Activated CD4-positive, CD25-positive, alpha-beta regulatory T cell (primary cell): Measurements from ENCODE around the gene HAVCR2.
A peak's percentile ranks its signal among the peaks of the same experiment; 100 is the strongest.

Experiments
- DNase-seq, 4 experiments: peaks; one replicate each; lab custom pipeline; 2025; lab: John Stamatoyannopoulos, UW

HAVCR2 gene

DNA sequence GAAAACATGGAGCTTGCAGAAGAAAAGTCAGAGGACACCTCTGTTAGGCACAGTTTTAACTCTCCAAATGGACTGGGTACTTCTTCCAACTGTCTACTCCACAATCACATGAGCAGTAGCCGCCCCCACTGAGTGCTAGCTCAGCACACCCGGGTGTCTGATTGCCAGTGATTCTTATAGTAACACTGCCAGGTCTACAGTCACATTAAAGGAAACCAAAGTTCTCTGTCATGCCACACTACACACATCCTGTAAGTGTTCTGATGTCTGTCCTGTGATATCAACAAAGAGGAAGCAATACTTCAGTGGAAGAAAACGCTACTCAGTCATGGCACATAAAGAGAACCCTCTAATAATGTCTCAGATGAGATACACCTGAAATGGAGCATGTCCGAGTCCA is at the start of gene HAVCR2:
HAVCR2 (minus strand) TSS at position 69 of the 400 bp plus-strand sequence; CDS start at position 8, 61 bp downstream.
- DNase-seq, result peak in 1 of 4 experiments; percentile 10

GRCh38 chr5:157157293-157157891 is 48.5 kb upstream of the HAVCR2 start:
- no peak for DNase-seq

DNA sequence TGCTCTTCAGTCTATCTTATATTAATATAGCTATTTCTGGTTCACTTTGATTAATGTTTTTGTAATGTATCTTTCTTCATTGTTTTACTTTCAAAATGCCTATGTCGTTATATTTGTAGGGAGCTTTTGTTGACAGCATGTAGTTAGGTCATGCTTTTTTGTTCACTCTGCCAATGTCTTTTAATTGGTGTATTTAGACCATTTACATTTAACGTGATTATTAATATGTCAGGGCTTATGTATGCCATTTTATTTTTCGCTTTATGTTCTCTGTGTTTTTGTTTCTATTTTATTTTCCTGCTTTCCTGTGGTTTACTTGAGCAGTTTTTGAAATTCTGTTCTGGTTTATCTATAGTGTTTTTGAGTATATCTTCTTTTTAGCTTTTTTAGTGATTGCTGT is 46.5 kb upstream of the HAVCR2 start:
- no peak for DNase-seq

DNA sequence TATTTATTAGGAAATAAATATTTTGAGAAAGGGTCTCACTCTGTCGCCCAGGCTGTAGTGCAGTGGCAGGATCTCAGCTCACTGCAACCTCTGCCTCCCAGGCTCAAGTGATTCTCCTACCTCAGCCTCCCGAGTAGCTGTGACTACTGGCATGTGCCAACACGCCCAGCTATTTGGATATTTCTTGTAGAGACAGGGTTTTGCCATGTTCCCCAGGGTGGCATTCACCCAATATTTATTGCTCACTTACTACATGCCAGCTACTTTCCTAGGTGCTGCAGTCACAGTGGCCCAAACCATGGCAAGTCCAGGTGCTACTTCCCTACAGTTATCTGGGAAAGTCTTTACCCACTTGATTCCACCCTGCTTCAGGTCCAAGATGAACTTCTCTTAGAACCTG is 42.2 kb upstream of the HAVCR2 start:
- no peak for DNase-seq

DNA sequence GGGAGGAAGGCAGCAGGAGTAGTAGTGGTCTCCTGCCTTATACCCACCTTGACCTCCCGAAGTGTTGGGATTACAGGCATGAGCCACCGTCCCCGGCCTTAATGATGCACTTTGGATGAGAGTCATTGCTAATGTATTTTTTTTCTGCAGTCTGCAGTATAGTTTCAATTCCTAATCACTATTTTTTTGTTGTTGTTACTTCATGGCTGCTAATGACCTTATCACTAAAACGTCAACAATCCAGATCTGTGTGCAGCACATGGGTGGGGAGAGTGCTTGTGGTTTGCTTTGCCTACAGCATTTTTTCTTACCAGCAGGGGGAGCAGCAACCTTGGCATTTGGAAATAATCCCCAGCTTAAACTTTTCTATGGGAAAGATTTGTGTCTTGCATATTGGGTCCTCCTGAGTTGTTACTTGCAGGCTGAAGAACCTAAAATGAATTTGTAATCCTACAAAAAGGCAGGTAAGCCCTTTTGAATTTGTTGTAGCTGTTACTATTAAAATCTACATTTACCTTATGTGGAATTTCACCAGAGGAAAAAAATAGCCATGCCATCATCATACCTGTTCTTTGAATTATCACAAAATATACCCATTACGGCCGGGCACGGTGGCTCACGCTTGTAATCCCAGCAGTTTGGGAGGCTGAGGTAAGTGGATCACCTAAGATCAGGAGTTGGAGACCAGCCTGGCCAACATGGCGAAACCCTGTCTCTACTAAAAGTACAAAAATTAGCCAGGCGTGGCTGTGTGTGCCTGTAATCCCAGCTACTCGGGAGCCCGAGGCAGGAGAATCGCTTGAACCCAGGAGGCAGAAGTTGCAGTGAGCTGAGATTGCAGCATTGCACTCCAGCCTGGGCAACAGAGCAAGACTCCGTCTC is 40.1 kb upstream of the HAVCR2 start:
- DNase-seq, result peak; percentile 46 to 69 (median 60)

DNA sequence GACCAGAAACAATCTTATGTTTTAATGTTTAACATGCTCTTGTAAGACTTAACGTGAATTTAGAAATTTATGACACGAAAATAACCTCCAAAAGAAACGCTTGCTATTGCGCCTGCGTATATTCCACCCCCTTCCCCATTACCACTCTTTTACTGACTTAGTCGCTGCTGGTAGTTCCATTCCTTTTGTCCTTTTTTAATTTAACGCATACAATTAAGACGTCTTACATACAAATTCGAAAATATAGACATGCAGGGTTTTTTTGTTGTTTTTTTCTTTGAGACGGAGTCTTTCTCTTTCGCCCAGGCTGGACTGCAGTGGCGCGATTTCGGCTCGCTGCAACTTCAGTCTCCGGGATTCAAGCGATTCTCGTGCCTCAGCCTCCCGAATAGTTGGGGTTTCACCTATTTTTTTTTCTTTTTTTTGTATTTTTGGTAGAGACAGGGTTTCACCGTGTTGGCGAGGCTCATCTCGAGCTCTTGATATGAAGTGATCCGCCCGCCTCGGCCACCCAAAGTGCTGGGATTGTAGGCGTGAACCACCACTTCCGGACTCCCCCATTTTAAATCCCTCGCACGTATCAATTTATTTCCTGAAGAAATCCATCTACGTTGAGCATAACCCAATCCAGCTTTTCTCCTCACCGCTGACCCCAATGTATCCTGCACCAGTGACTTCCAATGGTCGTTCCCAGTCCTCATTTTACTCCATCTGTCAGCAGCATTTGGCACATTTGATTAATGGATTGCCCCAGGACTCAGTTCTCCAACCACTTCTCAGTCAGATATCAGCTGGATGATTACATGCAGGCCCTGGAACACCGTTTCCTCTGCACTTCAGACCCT is 34.5 kb upstream of the HAVCR2 start:
- DNase-seq, result peak in 2 of 4 experiments; percentile 10 to 14

DNA sequence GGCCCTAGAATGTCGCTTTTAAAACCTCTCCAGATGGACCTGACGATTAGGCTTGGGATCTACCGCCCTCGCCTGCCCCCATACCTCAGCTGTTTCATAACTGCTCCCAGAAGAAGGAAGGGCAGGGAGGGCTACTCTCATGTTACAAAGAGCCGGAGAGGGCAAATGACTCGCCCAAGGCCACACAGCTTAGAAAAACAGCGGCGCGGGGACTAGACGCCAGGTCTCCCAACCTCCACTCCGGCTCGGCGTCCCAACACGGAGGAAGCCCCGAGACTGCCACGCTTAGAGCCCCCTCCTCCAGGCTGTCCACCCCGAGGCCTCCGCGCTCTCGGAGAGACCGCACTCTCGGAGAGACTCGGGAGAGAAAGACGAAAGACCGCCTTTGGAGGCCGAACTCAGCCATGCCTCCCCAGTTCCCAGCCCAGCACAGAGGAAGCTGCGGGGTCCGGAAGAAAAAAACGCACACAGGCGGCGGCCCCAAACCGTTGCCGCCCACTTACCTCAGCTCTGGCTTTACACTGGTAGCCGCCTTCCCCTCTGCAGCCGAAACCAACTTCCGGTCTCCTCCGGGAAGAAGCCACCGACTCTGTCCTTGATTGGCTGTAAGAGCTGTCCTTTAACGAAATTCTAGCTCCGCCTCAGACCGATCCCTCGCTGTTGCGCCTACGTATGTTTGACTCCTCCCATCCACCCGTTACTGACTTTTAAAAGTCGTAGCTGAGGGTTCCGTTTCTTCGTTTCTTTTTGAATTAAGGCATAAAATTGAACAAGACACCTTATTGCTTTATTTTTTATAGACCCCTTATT is 33.7 kb upstream of the HAVCR2 start, which contains the start of gene MED7:
MED7 (minus strand) TSS at position 549 of the 810 bp plus-strand sequence. CDS start 3,434 bp downstream, outside the sequence.
- peak; percentile 61 to 84 (median 78) for DNase-seq

DNA sequence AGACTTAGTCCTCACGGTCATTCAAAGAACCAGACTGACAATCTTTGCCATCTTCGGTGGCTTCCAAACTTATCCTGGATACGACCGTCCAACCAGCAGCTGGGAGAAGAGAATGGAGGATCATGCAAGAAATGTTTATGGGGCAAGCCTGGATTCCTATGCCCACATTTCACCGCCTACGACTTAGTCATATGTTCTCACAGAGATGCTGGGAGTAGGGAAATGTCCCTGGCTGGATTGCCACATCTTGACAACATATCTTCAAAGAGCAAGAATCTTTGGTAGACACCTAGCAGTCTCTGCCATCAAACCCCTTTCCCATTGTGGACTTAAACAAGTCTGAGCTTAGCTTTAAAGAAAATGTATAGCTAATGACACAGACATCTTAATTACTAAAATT is 28.8 kb upstream of the HAVCR2 start:
- DNase-seq, result no peak

DNA sequence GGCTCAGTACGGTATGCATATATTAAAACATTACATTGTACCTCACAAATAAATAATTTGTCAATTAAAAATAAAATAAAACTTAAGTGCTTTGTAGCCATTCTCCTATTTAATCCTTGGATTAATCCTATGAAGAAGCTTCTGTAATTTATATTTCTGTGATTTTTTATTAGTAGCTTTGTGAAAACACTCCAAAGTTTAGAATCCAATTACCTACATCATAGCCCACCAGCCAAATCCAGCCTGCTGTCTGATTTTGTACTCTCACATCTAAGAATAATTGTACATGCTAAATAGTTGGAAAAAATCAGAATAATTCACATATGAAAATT is 23.4 kb upstream of the HAVCR2 start:
- DNase-seq, result no peak

DNA sequence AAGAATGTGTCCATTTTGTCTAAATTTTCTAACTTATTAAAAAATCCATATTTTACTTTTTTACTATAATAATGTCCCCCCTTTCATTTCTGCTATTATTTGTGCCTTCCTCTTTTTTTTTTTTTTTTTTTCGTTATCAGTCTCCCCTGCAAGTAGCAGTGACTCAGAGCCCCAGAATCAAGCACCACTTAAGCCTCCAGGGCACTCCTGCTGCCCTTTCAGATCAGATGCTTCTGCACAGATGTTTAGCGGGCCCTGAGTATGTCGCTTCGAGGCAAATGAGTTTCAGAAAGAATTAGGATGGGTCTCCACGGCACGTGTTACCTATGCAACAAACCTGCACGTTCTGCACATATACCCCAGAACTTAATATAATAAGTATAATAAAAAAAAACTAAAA is 22.1 kb upstream of the HAVCR2 start:
- DNase-seq, result no peak

- no peak for DNase-seq
Measured at GRCh38 chr5:157121709-157122108, 12.9 kb upstream of the HAVCR2 start.

- DNase-seq, result no peak
Measured at GRCh38 chr5:157120102-157120501, 11.3 kb upstream of the HAVCR2 start.

GRCh38 chr5:157116483-157116954 is 7.7 kb upstream of the HAVCR2 start:
- DNase-seq, result no peak

- DNase-seq, result no peak
Measured at GRCh38 chr5:157115502-157115901, 6.7 kb upstream of the HAVCR2 start.

GRCh38 chr5:157115012-157115411 is 6.2 kb upstream of the HAVCR2 start:
- DNase-seq, result no peak

DNA sequence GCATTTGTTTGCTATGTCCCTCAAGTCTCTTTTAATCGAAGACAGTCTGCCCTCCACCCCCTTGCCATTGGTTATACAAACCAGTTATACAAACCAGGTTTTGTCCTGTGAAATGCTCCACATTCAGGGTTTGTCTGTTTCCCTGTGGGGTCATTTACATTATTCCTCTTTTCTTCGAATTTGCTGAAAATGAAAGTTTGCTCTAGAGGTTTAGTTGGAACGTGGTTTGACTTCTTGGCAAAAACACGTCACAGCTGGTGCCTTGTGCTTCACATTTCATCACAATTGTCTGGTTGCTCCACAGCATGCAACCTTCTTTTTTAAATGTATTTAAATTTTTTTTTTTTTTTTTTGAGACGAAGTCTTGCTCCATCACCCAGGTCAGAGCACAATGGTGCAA is 4.2 kb upstream of the HAVCR2 start:
- no peak for DNase-seq

GRCh38 chr5:157109744-157110143 is 900 bp upstream of the HAVCR2 start:
- no peak for DNase-seq

DNA sequence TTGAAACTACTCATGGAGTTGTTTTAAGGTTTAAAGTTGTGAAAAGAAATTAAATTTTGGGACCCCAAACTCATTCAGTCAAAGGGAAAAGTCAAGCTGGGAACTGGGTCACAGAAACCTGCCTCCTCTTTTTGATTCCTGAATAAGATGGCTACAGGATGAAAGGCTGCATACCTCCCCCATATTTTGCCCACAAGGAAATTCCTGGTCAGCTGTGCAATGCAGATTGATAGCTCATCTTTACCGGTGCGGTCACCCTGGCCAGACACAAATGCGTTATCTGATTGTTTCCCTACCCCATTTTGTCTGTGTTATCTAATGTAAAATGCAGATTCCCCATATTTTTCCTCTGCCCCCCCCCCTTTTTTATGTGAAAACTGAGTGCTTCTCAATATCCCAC is 1.3 kb downstream of the HAVCR2 start:
- DNase-seq, result no peak

DNA sequence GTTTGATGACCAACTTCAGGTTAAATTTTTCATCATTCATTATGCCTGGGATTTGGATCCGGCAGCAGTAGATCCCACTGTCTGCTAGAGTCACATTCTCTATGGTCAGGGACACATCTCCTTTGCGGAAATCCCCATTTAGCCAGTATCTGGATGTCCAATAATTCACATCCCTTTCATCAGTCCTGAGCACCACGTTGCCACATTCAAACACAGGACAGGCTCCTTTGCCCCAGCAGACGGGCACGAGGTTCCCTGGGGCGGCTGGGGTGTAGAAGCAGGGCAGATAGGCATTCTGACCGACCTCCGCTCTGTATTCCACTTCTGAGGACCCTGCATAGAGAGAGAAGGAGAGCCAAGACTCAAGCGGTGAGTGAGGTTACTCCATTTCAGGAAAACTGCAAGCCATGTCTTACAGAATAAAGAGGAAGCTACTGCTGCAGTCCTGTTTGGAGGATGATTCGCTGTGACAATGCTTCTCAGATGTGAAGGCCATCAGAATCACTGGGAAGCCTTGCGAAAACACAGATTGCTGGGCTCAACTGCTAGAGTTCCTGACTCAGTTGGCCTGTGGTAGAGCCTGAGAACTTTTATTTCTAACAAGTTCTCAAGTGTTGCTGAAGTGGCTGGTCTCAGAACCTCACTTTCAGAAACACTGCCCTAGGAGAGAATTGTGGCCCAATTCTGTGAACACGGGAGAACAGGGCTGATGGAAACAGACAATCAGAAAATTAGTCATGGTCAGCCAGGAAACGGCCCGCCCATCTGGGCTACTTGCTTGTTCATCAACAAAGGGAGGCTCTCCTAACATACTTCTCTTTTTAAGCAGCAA is 2.0 kb downstream of the HAVCR2 start:
- DNase-seq, result no peak

DNA sequence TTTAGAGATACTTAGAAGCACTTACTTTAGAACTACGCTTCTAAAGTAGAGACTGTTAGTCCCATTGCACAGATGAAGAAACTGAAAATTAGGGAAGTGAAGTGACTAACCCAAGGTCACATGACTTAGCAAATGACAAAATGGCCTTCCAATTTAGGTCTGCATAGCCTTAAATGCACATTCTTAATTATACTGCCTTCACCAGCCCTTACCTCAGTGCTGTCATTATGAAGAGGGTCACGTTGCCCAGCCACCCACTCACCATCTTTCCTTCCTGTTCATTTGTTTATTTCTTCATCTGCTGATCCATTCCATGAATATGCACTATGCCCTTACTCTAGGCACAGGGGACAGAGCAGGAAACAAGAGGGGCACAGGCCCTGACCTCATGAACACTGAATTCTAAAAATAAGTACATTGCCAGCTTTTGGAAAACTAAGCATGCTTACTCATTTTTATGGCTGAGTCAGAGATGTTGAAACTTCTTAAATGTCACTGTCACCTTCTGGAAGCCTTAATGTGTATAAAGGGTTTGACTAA is 8.6 kb downstream of the HAVCR2 start:
- DNase-seq, result no peak
